Measurements from ENCODE around the gene PEX14. TPM values are rescaled to one million over a fixed set of nuclear protein-coding genes. Genes with fewer than 3 reads are reported as not detected.

The PEX14 gene
- total RNA-seq, 1 donor from 2014 or later, result 17.4 TPM

DNA sequence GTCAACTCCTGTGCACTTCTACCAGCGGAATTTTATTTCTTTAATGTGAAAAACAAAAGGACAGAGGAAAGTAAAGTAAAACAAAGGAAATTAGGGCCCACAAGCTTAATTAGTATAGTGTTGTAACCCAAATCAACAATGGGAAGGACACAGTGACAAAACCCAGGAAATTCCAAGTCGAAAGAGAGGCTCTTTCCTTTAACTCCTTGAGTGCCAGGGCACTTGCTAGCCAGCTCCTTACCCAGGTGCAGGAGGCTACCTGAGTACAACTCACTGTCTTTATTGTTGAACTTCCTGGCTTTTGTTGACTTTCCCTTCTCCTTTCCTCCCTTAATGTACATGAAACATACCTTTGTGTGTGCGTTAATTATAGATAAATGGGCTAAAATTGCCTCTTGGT lies 55.0 kb downstream of the PEX14 start:
- no peaks in the 10 kb centered on the region for H3K36me3 Mint-ChIP-seq (ENCODE audit: low read depth)
- TF ChIP-seq, protein P1, sequence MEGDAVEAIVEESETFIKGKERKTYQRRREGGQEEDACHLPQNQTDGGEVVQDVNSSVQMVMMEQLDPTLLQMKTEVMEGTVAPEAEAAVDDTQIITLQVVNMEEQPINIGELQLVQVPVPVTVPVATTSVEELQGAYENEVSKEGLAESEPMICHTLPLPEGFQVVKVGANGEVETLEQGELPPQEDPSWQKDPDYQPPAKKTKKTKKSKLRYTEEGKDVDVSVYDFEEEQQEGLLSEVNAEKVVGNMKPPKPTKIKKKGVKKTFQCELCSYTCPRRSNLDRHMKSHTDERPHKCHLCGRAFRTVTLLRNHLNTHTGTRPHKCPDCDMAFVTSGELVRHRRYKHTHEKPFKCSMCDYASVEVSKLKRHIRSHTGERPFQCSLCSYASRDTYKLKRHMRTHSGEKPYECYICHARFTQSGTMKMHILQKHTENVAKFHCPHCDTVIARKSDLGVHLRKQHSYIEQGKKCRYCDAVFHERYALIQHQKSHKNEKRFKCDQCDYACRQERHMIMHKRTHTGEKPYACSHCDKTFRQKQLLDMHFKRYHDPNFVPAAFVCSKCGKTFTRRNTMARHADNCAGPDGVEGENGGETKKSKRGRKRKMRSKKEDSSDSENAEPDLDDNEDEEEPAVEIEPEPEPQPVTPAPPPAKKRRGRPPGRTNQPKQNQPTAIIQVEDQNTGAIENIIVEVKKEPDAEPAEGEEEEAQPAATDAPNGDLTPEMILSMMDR (IDR thresholded peaks at IDR 0.05), result no peak
- peak overlapping the region; percentile 87 for H3K27ac Mint-ChIP-seq (ENCODE audit: unreplicated experiment)
- H3K9me3 Mint-ChIP-seq (ENCODE audit: low read depth), result no peaks in the 10 kb centered on the region
- no peak for DNase-seq (ENCODE audit: low spot score)
- no peaks in the 10 kb centered on the region for H3K27me3 Mint-ChIP-seq (ENCODE audit: low read depth)
- H3K4me1 Mint-ChIP-seq (ENCODE audit: low read depth), result peaks cover 47% of the 10 kb centered on the region
- peak overlapping the region; percentile 42 for H3K4me3 Mint-ChIP-seq (ENCODE audit: unreplicated experiment)

DNA sequence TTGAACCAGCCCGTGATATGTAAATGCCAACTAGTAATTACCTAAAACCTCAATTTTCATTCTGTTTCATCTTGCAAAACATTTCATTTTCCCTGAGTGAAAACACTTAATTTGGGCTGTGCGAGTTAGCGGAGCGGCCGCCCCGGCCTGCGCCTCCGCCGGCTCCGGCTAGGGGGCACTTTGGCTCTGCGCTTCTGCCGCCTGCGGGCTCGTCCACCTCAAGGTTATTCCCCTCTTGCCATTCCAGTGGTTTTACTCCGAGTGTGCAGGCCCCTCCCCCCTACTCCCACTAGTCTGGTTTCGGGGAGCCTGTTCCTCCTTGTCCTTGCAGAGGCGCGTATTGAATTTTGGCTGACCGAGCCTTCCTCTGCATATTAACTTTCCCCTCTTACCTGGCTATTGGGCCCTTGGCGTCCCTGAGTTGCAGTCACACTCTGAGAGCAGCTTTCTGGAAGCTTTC lies 55.6 kb downstream of the PEX14 start:
- Mint-ChIP-seq H3K36me3 (ENCODE audit: low read depth) (no peaks in the 10 kb centered on the region), H3K4me3 (ENCODE audit: unreplicated experiment) (peak overlapping the region; percentile 42), H3K27ac (ENCODE audit: unreplicated experiment) (peak overlapping the region; percentile 87), H3K27me3 (ENCODE audit: low read depth) (no peaks in the 10 kb centered on the region), H3K4me1 (ENCODE audit: low read depth) (peaks cover 47% of the 10 kb centered on the region), H3K9me3 (ENCODE audit: low read depth) (no peaks in the 10 kb centered on the region)
- TF ChIP-seq, protein P1 (IDR thresholded peaks at IDR 0.05), result peak; percentile 91
- no peak for DNase-seq (ENCODE audit: low spot score)

DNA sequence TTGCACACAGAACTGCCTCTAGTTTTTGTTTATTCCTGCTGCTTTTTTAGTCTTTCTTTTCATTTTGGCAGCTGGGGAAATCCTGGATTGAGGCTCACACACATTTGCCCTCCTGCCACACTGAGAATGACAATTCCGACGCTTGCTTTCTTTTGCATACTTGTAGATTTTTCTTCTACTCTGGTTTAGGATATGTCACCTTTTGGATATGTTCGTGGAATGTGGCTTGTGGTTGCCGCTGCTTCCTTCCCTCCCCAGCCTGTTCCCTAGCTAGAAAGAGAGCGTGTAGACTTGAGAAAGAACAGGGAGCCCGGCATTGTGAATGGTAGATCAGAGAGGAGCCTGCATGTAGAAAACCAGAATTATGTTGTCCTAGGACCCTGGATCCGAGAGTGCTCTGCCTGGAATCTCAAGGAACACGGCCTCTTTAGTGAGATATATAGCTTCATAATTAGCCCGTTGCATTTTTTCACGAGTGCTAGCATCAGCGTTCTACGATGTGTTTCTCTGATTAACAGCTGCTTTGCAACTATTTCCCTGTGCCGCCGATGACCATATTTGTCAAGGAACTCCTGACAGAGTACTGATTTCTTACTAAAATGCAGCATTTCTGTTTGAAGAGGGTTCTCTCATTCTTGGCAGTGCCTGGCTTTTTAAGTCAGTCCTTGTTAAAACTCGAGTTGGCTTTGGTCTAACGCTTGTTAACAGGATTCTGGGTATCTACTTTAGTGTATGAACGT lies 56.2 kb downstream of the PEX14 start:
- Mint-ChIP-seq H3K4me1 (ENCODE audit: low read depth) (peaks cover 47% of the 10 kb centered on the region), H3K27ac (ENCODE audit: unreplicated experiment) (peak overlapping the region; percentile 87), H3K36me3 (ENCODE audit: low read depth) (no peaks in the 10 kb centered on the region), H3K4me3 (ENCODE audit: unreplicated experiment) (peak overlapping the region; percentile 42), H3K27me3 (ENCODE audit: low read depth) (no peaks in the 10 kb centered on the region), H3K9me3 (ENCODE audit: low read depth) (no peaks in the 10 kb centered on the region)
- TF ChIP-seq, protein P1 (IDR thresholded peaks at IDR 0.05), result no peak
- DNase-seq (ENCODE audit: low spot score), result no peak

DNA sequence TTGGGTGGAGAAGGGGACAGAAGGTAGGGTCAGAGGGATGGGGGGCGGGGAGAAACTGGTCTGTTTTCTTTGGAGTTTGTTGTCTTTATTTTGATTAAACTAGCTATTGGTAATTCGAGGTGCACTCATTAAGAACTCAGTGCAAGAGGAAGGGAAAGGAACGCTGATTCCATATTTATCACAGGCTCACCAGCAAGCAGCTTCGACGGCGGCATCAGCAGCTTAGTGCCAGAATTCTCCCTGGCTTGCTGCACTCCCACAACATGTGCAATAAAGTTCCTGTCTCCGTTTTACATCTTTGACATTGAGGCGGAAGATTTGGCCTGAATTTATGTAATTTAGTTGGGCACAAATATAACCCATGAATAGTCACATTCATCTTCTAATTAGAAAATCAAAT lies 57.6 kb downstream of the PEX14 start:
- H3K27me3 Mint-ChIP-seq (ENCODE audit: low read depth), result no peaks in the 10 kb centered on the region
- peaks cover 5% of the 10 kb centered on the region for H3K36me3 Mint-ChIP-seq (ENCODE audit: low read depth)
- H3K4me1 Mint-ChIP-seq (ENCODE audit: low read depth), result peaks cover 47% of the 10 kb centered on the region
- TF ChIP-seq, protein P1 (IDR thresholded peaks at IDR 0.05), result no peak
- DNase-seq (ENCODE audit: low spot score), result no peak
- H3K9me3 Mint-ChIP-seq (ENCODE audit: low read depth), result no peaks in the 10 kb centered on the region
- H3K27ac Mint-ChIP-seq (ENCODE audit: unreplicated experiment), result no peak overlapping the region
- no peak overlapping the region for H3K4me3 Mint-ChIP-seq (ENCODE audit: unreplicated experiment)

DNA sequence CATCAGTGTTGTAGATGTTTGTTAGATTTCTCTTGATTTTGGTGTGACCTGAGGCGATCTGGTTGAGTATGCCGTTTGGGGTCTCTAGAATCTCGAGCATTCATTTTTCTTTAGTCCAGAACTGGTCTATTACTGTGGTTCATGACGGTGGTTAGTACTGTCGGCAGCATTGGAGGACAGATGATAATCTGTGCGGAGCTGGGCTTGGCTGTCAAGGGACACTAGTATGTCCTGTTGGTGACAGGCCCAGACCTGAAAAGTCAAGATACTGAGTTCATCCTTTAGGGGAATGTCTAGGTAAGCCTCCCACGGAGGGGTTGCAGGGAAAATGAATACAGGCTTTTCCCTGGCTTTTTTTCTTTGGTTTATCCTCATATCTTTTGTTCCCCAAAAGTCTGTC lies 59.8 kb downstream of the PEX14 start:
- H3K9me3 Mint-ChIP-seq (ENCODE audit: low read depth), result no peaks in the 10 kb centered on the region
- no peaks in the 10 kb centered on the region for H3K27me3 Mint-ChIP-seq (ENCODE audit: low read depth)
- H3K27ac Mint-ChIP-seq (ENCODE audit: unreplicated experiment), result no peak overlapping the region
- no peak for DNase-seq (ENCODE audit: low spot score)
- TF ChIP-seq, protein P1 (IDR thresholded peaks at IDR 0.05), result no peak
- H3K36me3 Mint-ChIP-seq (ENCODE audit: low read depth), result peaks cover 11% of the 10 kb centered on the region
- H3K4me3 Mint-ChIP-seq (ENCODE audit: unreplicated experiment), result no peak overlapping the region
- H3K4me1 Mint-ChIP-seq (ENCODE audit: low read depth), result peaks cover 35% of the 10 kb centered on the region

Measured in chondrocyte (in vitro differentiated cells).